Panc1 (cell line): Measurements from ENCODE around the gene DCAF6.

ENCODE experiments used
- CTCF ChIP-seq: fragments of 450-650 bp; IDR thresholded peaks from 2 replicates; pipeline ENCODE4 v1.5.1; 2017; ENCODE audit warnings: mild to moderate bottlenecking
- REST ChIP-seq, 2 experiments: IDR thresholded peaks; 2 replicates each; pipeline ENCODE4 v1.6.1; 2011 to 2012; ENCODE audit warnings: low read depth in 2 of 2, control low read depth in 1 of 2, low read length in 1 of 2, mild to moderate bottlenecking in 1 of 2, moderate library complexity in 1 of 2; ENCODE audit not compliant: insufficient read depth in 1 of 2

- TF ChIP-seq CTCF (no peak), REST (IDR thresholded peaks at IDR 0.05; ENCODE audit: insufficient read depth in 1 of 2, low read depth in 2 of 2, low read length in 1 of 2) (no peak)
Measured at GRCh38 chr1:168057355-168057754, 120.9 kb downstream of the DCAF6 start.
